ENCODE data around the gene UBFD1.
"Not testable (repeated sequence)": the region's sequence is repeated elsewhere in the genome, so short reads cannot be mapped to it uniquely, and the experiment has no call there.

UBFD1 gene

GRCh38 chr16:23609929-23610328, 52.4 kb downstream of the UBFD1 start:
- no peak for DNase-seq

DNA sequence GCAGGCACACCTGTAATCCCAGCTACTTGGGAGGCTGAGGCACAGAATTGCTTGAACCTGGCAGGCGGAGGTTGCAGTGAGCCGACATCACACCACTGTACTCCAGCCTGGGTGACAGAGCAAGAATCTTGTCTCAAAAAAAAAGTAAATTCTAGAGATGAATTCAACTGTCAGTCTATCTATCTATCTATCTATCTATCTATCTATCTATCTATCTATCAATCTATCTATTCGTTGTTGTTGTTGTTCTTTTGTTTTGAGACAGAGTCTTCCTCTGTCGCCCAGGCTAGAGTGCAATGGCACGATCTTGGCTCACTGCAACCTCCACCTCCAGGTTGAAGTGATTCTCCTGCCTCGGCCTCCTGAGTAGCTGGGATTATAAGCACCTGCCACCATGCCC, 53.4 kb downstream of the UBFD1 start:
- not testable (repeated sequence) for DNase-seq

GRCh38 chr16:23611936-23612335, 54.4 kb downstream of the UBFD1 start:
- no peak for DNase-seq

- no peak for DNase-seq
Measured at GRCh38 chr16:23615805-23616204, 58.3 kb downstream of the UBFD1 start.

All from inflammatory macrophage (primary cell).